Astrocyte (in vitro differentiated cells and primary cell): ENCODE results near the gene S100A3. TPM values are rescaled to one million over a fixed set of nuclear protein-coding genes. Genes with fewer than 3 reads are reported as not detected.

Source experiments
- DNase-seq: peaks from one replicate; pipeline ENCODE4 v3.0.0-alpha.2; 2010; ENCODE audit warnings: low read depth
- FAIRE-seq: peaks from 2 replicates; lab custom pipeline; 2011; peaks lifted over from hg19 to GRCh38; lab: Jason Lieb, UNC
- H2AFZ ChIP-seq: 2 replicates; pipeline ENCODE4 v1.6.0; 2012; ENCODE audit warnings: low read depth, low read length, inconsistent platforms
- H3K27ac ChIP-seq: 2 replicates; pipeline ENCODE4 v1.5.1; 2011; ENCODE audit warnings: low read depth, low read length, inconsistent platforms
- H3K27me3 ChIP-seq: 2 replicates; pipeline ENCODE4 v1.6.0; 2011; ENCODE audit warnings: low read length, inconsistent platforms; ENCODE audit not compliant: insufficient read depth
- H3K36me3 ChIP-seq: 2 replicates; pipeline ENCODE4 v1.5.1; 2011; ENCODE audit warnings: low read length, inconsistent platforms; ENCODE audit not compliant: insufficient read depth
- H3K4me1 ChIP-seq: 2 replicates; pipeline ENCODE4 v1.5.1; 2011; ENCODE audit warnings: low read length, inconsistent platforms; ENCODE audit not compliant: insufficient read depth
- H3K4me2 ChIP-seq: 2 replicates; pipeline ENCODE4 v1.6.0; 2012; ENCODE audit warnings: low read length, inconsistent platforms
- H3K4me3 ChIP-seq: 2 replicates; pipeline ENCODE4 v1.5.1; 2011; ENCODE audit warnings: low read depth, mild to moderate bottlenecking, low read length, inconsistent platforms; ENCODE audit not compliant: insufficient read depth
- H3K79me2 ChIP-seq: 2 replicates; pipeline ENCODE4 v1.6.0; 2012; ENCODE audit warnings: mild to moderate bottlenecking, low read length, inconsistent platforms; ENCODE audit not compliant: insufficient read depth
- H3K9ac ChIP-seq: 2 replicates; pipeline ENCODE4 v1.6.0; 2012; ENCODE audit warnings: mild to moderate bottlenecking, low read length, inconsistent platforms
- H3K9me3 ChIP-seq: 2 replicates; pipeline ENCODE4 v1.5.1; 2012; ENCODE audit warnings: low read depth, mild to moderate bottlenecking, low read length, inconsistent platforms; ENCODE audit not compliant: insufficient read depth
- H4K20me1 ChIP-seq: 2 replicates; pipeline ENCODE4 v1.6.0; 2012; ENCODE audit warnings: low read length, inconsistent platforms; ENCODE audit not compliant: insufficient read depth
- H3K27ac Mint-ChIP-seq: one replicate; pipeline ENCODE4 v1.8.0; 2021; ENCODE audit warnings: mild to moderate bottlenecking, mixed read lengths; ENCODE audit not compliant: unreplicated experiment
- H3K27me3 Mint-ChIP-seq: one replicate; pipeline ENCODE4 v1.8.0; 2021; ENCODE audit warnings: low read depth, mixed read lengths; ENCODE audit not compliant: unreplicated experiment
- H3K36me3 Mint-ChIP-seq: one replicate; pipeline ENCODE4 v1.8.0; 2021; ENCODE audit warnings: low read depth, mixed read lengths; ENCODE audit not compliant: unreplicated experiment
- H3K4me1 Mint-ChIP-seq: one replicate; pipeline ENCODE4 v1.8.0; 2021; ENCODE audit warnings: low read depth, mixed read lengths; ENCODE audit not compliant: unreplicated experiment
- H3K4me3 Mint-ChIP-seq: one replicate; pipeline ENCODE4 v1.8.0; 2021; ENCODE audit warnings: mild to moderate bottlenecking, moderate library complexity, mixed read lengths; ENCODE audit not compliant: unreplicated experiment
- H3K9me3 Mint-ChIP-seq: one replicate; pipeline ENCODE4 v1.8.0; 2021; ENCODE audit warnings: mild to moderate bottlenecking, mixed read lengths; ENCODE audit not compliant: unreplicated experiment
- EZH2 ChIP-seq: IDR thresholded peaks from 2 replicates; pipeline ENCODE4 v1.6.1; 2012; ENCODE audit warnings: mild to moderate bottlenecking, low read length, inconsistent platforms; ENCODE audit not compliant: insufficient read depth
- total RNA-seq: library from RNA; stranded (reverse); gene quantifications from 2 replicates; pipeline ENCODE4 v1.2.1, GENCODE V29; 2021
- TF ChIP-seq, protein P1 (sequence below): IDR thresholded peaks from 2 replicates; pipeline ENCODE4 v1.5.1; 2011; ENCODE audit warnings: low read depth, mild to moderate bottlenecking, inconsistent platforms, low read length, moderate library complexity; ENCODE audit not compliant: insufficient read depth

The S100A3 gene
- total RNA-seq, 1 donor from 2014 or later: 14.6 TPM

DNA sequence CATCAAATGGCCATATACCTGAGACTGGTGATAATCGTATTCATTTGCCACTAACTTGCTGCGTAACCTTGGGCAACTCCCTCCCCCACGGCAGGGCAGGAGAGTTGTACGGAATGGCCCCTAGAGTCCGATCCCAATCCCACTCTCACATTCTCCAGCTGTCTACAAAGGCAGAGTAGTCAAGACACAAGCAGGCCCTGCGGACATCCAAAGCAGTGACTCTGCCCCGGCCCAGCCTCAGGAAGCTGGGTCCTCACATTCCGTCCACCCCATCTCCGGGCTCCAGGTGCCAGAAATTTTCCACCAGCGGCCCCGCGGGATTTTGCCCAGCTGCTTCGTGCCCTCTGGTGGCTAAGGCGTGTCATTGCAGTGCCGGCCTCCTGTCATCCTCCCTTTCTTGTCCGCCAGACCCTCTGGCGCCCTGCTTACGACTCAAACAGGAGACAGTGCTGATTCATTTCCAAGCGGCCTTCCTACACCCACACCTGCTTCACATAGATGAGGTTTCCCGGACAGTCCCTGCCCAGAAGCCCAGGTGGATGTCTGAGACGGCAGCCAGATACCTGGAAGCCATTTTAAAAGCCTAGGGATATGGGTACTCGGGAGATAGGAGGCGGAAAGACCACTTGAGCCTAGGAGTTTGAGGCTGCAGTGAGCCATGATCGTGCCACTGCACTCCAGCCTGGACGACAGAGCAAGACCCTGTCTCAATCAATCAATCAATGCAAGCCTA, 19.5 kb upstream of the S100A3 start:
- peak overlapping the region; percentile 100 for H3K27ac ChIP-seq
- peak; percentile 75 for DNase-seq
- H3K4me1 ChIP-seq: peaks cover 60% of the 10 kb centered on the region
- H3K79me2 ChIP-seq: no peaks in the 10 kb centered on the region
- Mint-ChIP-seq H3K27ac (peak overlapping the region; percentile 98), H3K9me3 (no peaks in the 10 kb centered on the region), H3K36me3 (peaks cover 1% of the 10 kb centered on the region), H3K4me1 (peaks cover 40% of the 10 kb centered on the region), H3K27me3 (no peaks in the 10 kb centered on the region), H3K4me3 (peak overlapping the region; percentile 22)
- H2AFZ ChIP-seq: peak overlapping the region; percentile 80
- H4K20me1 ChIP-seq: no peaks in the 10 kb centered on the region
- no peaks in the 10 kb centered on the region for H3K27me3 ChIP-seq
- TF ChIP-seq, protein P1, sequence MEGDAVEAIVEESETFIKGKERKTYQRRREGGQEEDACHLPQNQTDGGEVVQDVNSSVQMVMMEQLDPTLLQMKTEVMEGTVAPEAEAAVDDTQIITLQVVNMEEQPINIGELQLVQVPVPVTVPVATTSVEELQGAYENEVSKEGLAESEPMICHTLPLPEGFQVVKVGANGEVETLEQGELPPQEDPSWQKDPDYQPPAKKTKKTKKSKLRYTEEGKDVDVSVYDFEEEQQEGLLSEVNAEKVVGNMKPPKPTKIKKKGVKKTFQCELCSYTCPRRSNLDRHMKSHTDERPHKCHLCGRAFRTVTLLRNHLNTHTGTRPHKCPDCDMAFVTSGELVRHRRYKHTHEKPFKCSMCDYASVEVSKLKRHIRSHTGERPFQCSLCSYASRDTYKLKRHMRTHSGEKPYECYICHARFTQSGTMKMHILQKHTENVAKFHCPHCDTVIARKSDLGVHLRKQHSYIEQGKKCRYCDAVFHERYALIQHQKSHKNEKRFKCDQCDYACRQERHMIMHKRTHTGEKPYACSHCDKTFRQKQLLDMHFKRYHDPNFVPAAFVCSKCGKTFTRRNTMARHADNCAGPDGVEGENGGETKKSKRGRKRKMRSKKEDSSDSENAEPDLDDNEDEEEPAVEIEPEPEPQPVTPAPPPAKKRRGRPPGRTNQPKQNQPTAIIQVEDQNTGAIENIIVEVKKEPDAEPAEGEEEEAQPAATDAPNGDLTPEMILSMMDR: peak; percentile 95
- TF ChIP-seq EZH2: no peak
- peak overlapping the region; percentile 71 for H3K4me2 ChIP-seq
- no peak for FAIRE-seq
- H3K9me3 ChIP-seq: no peaks in the 10 kb centered on the region
- H3K9ac ChIP-seq: peak overlapping the region; percentile 82
- H3K36me3 ChIP-seq: no peaks in the 10 kb centered on the region
- peak overlapping the region; percentile 8 for H3K4me3 ChIP-seq

DNA sequence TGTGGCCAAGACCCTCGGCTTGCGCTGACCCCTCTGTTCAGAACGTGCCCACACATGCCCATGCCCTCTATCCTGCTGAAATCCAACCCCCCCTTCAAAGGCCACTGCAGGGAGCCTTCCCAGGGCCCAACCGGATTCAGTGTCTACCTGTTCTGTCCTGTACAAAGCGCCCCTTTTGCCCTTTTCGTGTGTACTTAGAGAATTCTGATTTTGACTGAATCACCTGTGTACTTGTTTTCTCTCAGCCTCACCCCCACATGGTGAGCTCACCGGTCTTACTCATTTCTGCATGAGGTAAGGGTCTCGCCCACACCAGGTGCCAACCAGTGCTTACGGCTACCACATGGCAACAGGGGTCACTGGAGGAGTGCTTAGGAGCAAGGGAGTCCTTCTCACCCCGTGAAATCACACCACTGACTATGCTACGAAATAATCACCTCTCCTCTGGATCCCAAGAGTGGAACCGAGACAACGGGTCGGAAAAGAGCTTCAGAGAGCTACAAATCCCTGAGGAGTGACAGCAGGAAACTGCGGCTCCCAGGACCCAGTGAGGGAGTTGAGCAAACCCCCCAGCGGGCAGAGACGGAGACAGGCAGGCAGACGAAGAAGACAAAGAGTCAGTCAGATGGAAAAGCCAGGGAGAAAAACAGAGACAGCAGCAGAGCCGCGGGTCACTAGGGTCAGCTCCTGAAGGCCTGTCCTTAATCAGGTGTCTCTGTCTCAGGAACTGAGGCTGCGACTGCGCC, 18.7 kb upstream of the S100A3 start:
- Histone ChIP-seq H3K9ac (peak overlapping the region; percentile 82), H3K4me2 (peak overlapping the region; percentile 71), H4K20me1 (no peaks in the 10 kb centered on the region), H3K27ac (peak overlapping the region; percentile 100), H3K27me3 (no peaks in the 10 kb centered on the region), H3K79me2 (no peaks in the 10 kb centered on the region), H3K36me3 (no peaks in the 10 kb centered on the region), H2AFZ (peak overlapping the region; percentile 80), H3K4me1 (peaks cover 53% of the 10 kb centered on the region), H3K9me3 (no peaks in the 10 kb centered on the region), H3K4me3 (peak overlapping the region; percentile 8)
- H3K9me3 Mint-ChIP-seq: no peaks in the 10 kb centered on the region
- FAIRE-seq: no peak
- H3K27me3 Mint-ChIP-seq: no peaks in the 10 kb centered on the region
- H3K4me1 Mint-ChIP-seq: peaks cover 34% of the 10 kb centered on the region
- peak; percentile 65 for DNase-seq
- H3K4me3 Mint-ChIP-seq: peak overlapping the region; percentile 22
- H3K27ac Mint-ChIP-seq: peak overlapping the region; percentile 98
- H3K36me3 Mint-ChIP-seq: peaks cover 1% of the 10 kb centered on the region
- no peak for TF ChIP-seq EZH2
- TF ChIP-seq, protein P1: no peak
